HepG2 (cell line): ENCODE measurements around the gene METAP1D. TPM values are rescaled to one million over a fixed set of nuclear protein-coding genes. Genes with fewer than 3 reads are reported as not detected.

Experiments used
- CHCHD3 ChIP-seq: sonication (generic); formaldehyde crosslinking; IDR thresholded peaks from 2 replicates; pipeline ENCODE4 v1.8.0; 2022; ENCODE audit warnings: mild to moderate bottlenecking, missing genetic modification reagents, moderate library complexity
- FIP1L1 ChIP-seq: fragments of 200-400 bp; formaldehyde crosslinking; IDR thresholded peaks from 2 replicates; pipeline ENCODE4 v1.6.1; 2018; ENCODE audit warnings: low read depth, mild to moderate bottlenecking, low read length, moderate library complexity, borderline replicate concordance; ENCODE audit not compliant: insufficient read depth
- GATA4 ChIP-seq: sonication (generic); IDR thresholded peaks from 2 replicates; pipeline ENCODE4 v1.6.1; 2016; ENCODE audit warnings: antibody characterized with exemption, low read depth, borderline replicate concordance
- HDAC2 ChIP-seq: sonication (generic); formaldehyde crosslinking; IDR thresholded peaks from 2 replicates; pipeline ENCODE4 v1.4.0; 2020; ENCODE audit warnings: missing genetic modification reagents
- HOXA3 ChIP-seq: sonication (generic); formaldehyde crosslinking; IDR thresholded peaks from 2 replicates; pipeline ENCODE4 v1.5.0; 2020; ENCODE audit warnings: missing genetic modification reagents
- IRF9 ChIP-seq: sonication (generic); formaldehyde crosslinking; IDR thresholded peaks from 2 replicates; pipeline ENCODE4 v1.8.0; 2022; ENCODE audit warnings: missing genetic modification reagents, mild to moderate bottlenecking, borderline replicate concordance
- MLX ChIP-seq: IDR thresholded peaks from 2 replicates; pipeline ENCODE4 v1.6.1; 2016
- PPARG ChIP-seq: conservative IDR thresholded peaks from 2 replicates; pipeline ENCODE4 v1.6.1; 2016; ENCODE audit warnings: missing biosample characterization, missing genetic modification reagents
- RFXANK ChIP-seq: IDR thresholded peaks from 2 replicates; pipeline ENCODE4 v1.6.1; 2016
- SAP130 ChIP-seq: IDR thresholded peaks from 2 replicates; pipeline ENCODE4 v1.6.1; 2016; ENCODE audit warnings: low read depth
- SNAPC2 ChIP-seq: sonication (generic); formaldehyde crosslinking; IDR thresholded peaks from 2 replicates; pipeline ENCODE4 v1.8.1; 2022; ENCODE audit warnings: mild to moderate bottlenecking, missing genetic modification reagents
- ZNF501 ChIP-seq: sonication (generic); formaldehyde crosslinking; IDR thresholded peaks from 2 replicates; pipeline ENCODE4 v1.5.1; 2020; ENCODE audit warnings: mild to moderate bottlenecking, moderate library complexity, missing genetic modification reagents
- ZNF646 ChIP-seq: sonication (generic); formaldehyde crosslinking; IDR thresholded peaks from 2 replicates; pipeline ENCODE4 v1.9.0; 2021; ENCODE audit warnings: mild to moderate bottlenecking, missing genetic modification reagents
- ZNF710 ChIP-seq: sonication (generic); formaldehyde crosslinking; IDR thresholded peaks from 2 replicates; pipeline ENCODE4 v1.5.0; 2020; ENCODE audit warnings: mild to moderate bottlenecking, missing genetic modification reagents, borderline replicate concordance
- ZXDC ChIP-seq: sonication (generic); formaldehyde crosslinking; IDR thresholded peaks from 2 replicates; pipeline ENCODE4 v1.5.0; 2020; ENCODE audit warnings: mild to moderate bottlenecking, missing genetic modification reagents
- polyA plus RNA-seq, 8 experiments: library from polyadenylated mRNA; depleted of rRNA in 3 of 8; stranded (reverse) in 7 of 8; unstranded in 1 of 8; fragments of >200 nt; fragmentation: Illumina TruSeq in 4 of 8; extraction: Trizol in 4 of 8; gene quantifications; 2 replicates each; pipeline versions ENCODE4 v1.2.1 to v1.2.3, GENCODE V29; 2011 to 2016; ENCODE audit warnings: low read depth in 4 of 8, missing spikeins in 1 of 8, mixed read lengths in 1 of 8; ENCODE audit not compliant: insufficient read depth in 1 of 8
- total RNA-seq, 5 experiments: library from RNA; depleted of rRNA; stranded (reverse); fragments of >200 nt; fragmentation: Illumina TruSeq; extraction: Trizol; gene quantifications; 2 replicates each; pipeline ENCODE4 v1.2.3, GENCODE V29; 2016; ENCODE audit warnings: low read depth in 1 of 5

Gene METAP1D
- total and polyA plus RNA-seq, 2 of the 13 experiments (the other 11 are each of a cell fraction or from before 2014, with no cell fraction given) = 14.7 to 21.6 TPM

- TF ChIP-seq ZNF646 (CRISPR knock-in tag) = no peak
- no peak for TF ChIP-seq FIP1L1
- no peak for TF ChIP-seq GATA4
- no peak for TF ChIP-seq IRF9 (CRISPR knock-in tag)
- TF ChIP-seq RFXANK (CRISPR knock-in tag) = no peak
- peak; percentile 46; the same call in 1 of the 2 replicates for TF ChIP-seq ZNF710 (CRISPR knock-in tag)
- TF ChIP-seq ZXDC (CRISPR knock-in tag) = no peak
- TF ChIP-seq HDAC2 (CRISPR knock-in tag) = no peak
- TF ChIP-seq CHCHD3 (CRISPR knock-in tag) = no peak
- peak; percentile 7; the same call in 1 of the 2 replicates for TF ChIP-seq SAP130 (CRISPR knock-in tag)
- 0 out of 2 replicates have a peak, but pooled peaks have one; percentile 22 for TF ChIP-seq HOXA3 (CRISPR knock-in tag)
- no peak for TF ChIP-seq SNAPC2
- TF ChIP-seq ZNF501 (CRISPR knock-in tag) = peak; percentile 43; the same call in 1 of the 2 replicates
- TF ChIP-seq PPARG (CRISPR knock-in tag) = no peak
- no peak for TF ChIP-seq MLX
These were observed 86.8 kb downstream of the METAP1D start (continued) for GRCh38 chr2:172086241-172087206.
